ENCODE measurements around the gene KIF26A.
A peak's percentile ranks its signal among the peaks of the same experiment; 100 is the strongest.

The KIF26A gene

GRCh38 chr14:104225278-104226190, 87.1 kb downstream of the KIF26A start:
- TF ChIP-seq TCF12 (IDR thresholded peaks at IDR 0.05; ENCODE audit: low read depth) = peak; percentile 98
- 0 out of 2 replicates have a peak, but pooled peaks have one; percentile 6 for TF ChIP-seq MAX (IDR thresholded peaks at IDR 0.05)

- TF ChIP-seq YY1 (IDR thresholded peaks at IDR 0.05; ENCODE audit: low read depth) (no peak), RAD21 (IDR thresholded peaks at IDR 0.05; ENCODE audit: low read depth) (no peak), TAF1 (IDR thresholded peaks at IDR 0.05; ENCODE audit: low read depth) (no peak)
Measured at GRCh38 chr14:104226421-104227383, 88.3 kb downstream of the KIF26A start.

GRCh38 chr14:104227806-104228205, 89.4 kb downstream of the KIF26A start:
- no peak for TF ChIP-seq TEAD4 (IDR thresholded peaks at IDR 0.05)
- no peak for TF ChIP-seq EP300 (IDR thresholded peaks at IDR 0.05; ENCODE audit: borderline replicate concordance)
- no peak for TF ChIP-seq YY1 (IDR thresholded peaks at IDR 0.05; ENCODE audit: low read depth)
- no peak for TF ChIP-seq CEBPB (IDR thresholded peaks at IDR 0.05)
- TF ChIP-seq NFIC (IDR thresholded peaks at IDR 0.05) = no peak
- TF ChIP-seq MAX (IDR thresholded peaks at IDR 0.05) = no peak
- TF ChIP-seq CREB1 (IDR thresholded peaks at IDR 0.05; ENCODE audit: low read depth) = no peak
- TF ChIP-seq ZBTB7A (IDR thresholded peaks at IDR 0.05; ENCODE audit: low read depth) = no peak
- no peak for TF ChIP-seq TAF1 (IDR thresholded peaks at IDR 0.05; ENCODE audit: low read depth)
- no peak for TF ChIP-seq TCF12 (IDR thresholded peaks at IDR 0.05; ENCODE audit: low read depth)
- TF ChIP-seq EGR1 (IDR thresholded peaks at IDR 0.05) = no peak
- TF ChIP-seq USF1 (IDR thresholded peaks at IDR 0.05) = no peak
- TF ChIP-seq FOXM1 (IDR thresholded peaks at IDR 0.05; ENCODE audit: borderline replicate concordance, low read depth) = no peak
- TF ChIP-seq REST (IDR thresholded peaks at IDR 0.05; ENCODE audit: low read depth) = no peak

GRCh38 chr14:104228221-104228620, 89.8 kb downstream of the KIF26A start:
- no peak for TF ChIP-seq TEAD4 (IDR thresholded peaks at IDR 0.05)
- TF ChIP-seq CEBPB (IDR thresholded peaks at IDR 0.05) = no peak
- TF ChIP-seq ZBTB7A (IDR thresholded peaks at IDR 0.05; ENCODE audit: low read depth) = no peak
- no peak for TF ChIP-seq YY1 (IDR thresholded peaks at IDR 0.05; ENCODE audit: low read depth)
- TF ChIP-seq EGR1 (IDR thresholded peaks at IDR 0.05) = no peak
- no peak for TF ChIP-seq TCF12 (IDR thresholded peaks at IDR 0.05; ENCODE audit: low read depth)
- no peak for TF ChIP-seq TAF1 (IDR thresholded peaks at IDR 0.05; ENCODE audit: low read depth)
- TF ChIP-seq NFIC (IDR thresholded peaks at IDR 0.05) = no peak
- TF ChIP-seq EP300 (IDR thresholded peaks at IDR 0.05; ENCODE audit: borderline replicate concordance) = no peak
- no peak for TF ChIP-seq RAD21 (IDR thresholded peaks at IDR 0.05; ENCODE audit: low read depth)
- TF ChIP-seq MAX (IDR thresholded peaks at IDR 0.05) = no peak
- no peak for TF ChIP-seq REST (IDR thresholded peaks at IDR 0.05; ENCODE audit: low read depth)
- TF ChIP-seq USF1 (IDR thresholded peaks at IDR 0.05) = no peak
- no peak for TF ChIP-seq CREB1 (IDR thresholded peaks at IDR 0.05; ENCODE audit: low read depth)
- TF ChIP-seq FOXM1 (IDR thresholded peaks at IDR 0.05; ENCODE audit: borderline replicate concordance, low read depth) = no peak

Data from Ishikawa (cell line).